ENCODE measurements around the gene PLEKHM1. TPM values are rescaled to one million over a fixed set of nuclear protein-coding genes. Genes with fewer than 3 reads are reported as not detected.

Gene PLEKHM1
- total RNA-seq, 1 experiment from 2014 or later = 28.5 TPM

- no peaks in the 10 kb centered on the region for H3K9me3 ChIP-seq (ENCODE audit: control insufficient read depth, insufficient read depth, low read depth, low read length)
- CTCF ChIA-PET = no interaction called here
Observed at GRCh38 chr17:45404870-45405249, 85.7 kb downstream of the PLEKHM1 start.

GRCh38 chr17:45403906-45404490, 86.5 kb downstream of the PLEKHM1 start:
- Histone ChIP-seq H3K27me3 (ENCODE audit: control insufficient read depth, insufficient read depth, low read length) (no peaks in the 10 kb centered on the region), H3K4me3 (ENCODE audit: low read depth in 2 of 2, low read length in 2 of 2) (no peak overlapping the region), H3K9me3 (ENCODE audit: control insufficient read depth, insufficient read depth, low read depth, low read length) (no peaks in the 10 kb centered on the region), H3K36me3 (ENCODE audit: control insufficient read depth, insufficient read depth, low read length) (no peaks in the 10 kb centered on the region), H3K4me1 (ENCODE audit: control insufficient read depth, insufficient read depth, low read length) (peaks cover 5% of the 10 kb centered on the region), H3K27ac (ENCODE audit: low read length) (no peak overlapping the region)
- POLR2A ChIA-PET = no interaction called here
- DNase-seq (ENCODE audit: low read depth, low spot score) (no peak), ATAC-seq (peak; percentile 20)
- BruUV-seq (replicated peaks) = no TSS peak
- intact Hi-C loops (cut with micrococcal nuclease; ENCODE audit: unreplicated experiment) (no loop called here), in situ Hi-C loops (cut with HindIII; ENCODE audit: low pct_unique_long_range_greater_than_20kb, low sequenced_read_pairs) (no loop called here)
- CTCF ChIA-PET = no interaction called here
- no peak for TF ChIP-seq CTCF (IDR thresholded peaks at IDR 0.05)
- no peak for TF ChIP-seq SIN3A (IDR thresholded peaks at IDR 0.05; ENCODE audit: borderline replicate concordance, insufficient read depth, low read depth, low read length)
- TF ChIP-seq POLR2AphosphoS5 (IDR thresholded peaks at IDR 0.05; ENCODE audit: low read depth, low read length) = no peak
- TF ChIP-seq TCF7L2 (IDR thresholded peaks at IDR 0.05; ENCODE audit: low read depth, low read length) = no peak
- no peak for TF ChIP-seq REST (IDR thresholded peaks at IDR 0.05; ENCODE audit: insufficient read depth in 1 of 2, low read depth in 2 of 2, low read length in 1 of 2)

More at GRCh38 chr17:45404870-45405249, 85.7 kb downstream of the PLEKHM1 start:
- no peak for ATAC-seq
- in situ Hi-C loops (cut with HindIII; ENCODE audit: low pct_unique_long_range_greater_than_20kb, low sequenced_read_pairs) = no loop called here
- Histone ChIP-seq H3K27me3 (ENCODE audit: control insufficient read depth, insufficient read depth, low read length) (no peaks in the 10 kb centered on the region), H3K4me3 (ENCODE audit: low read depth in 2 of 2, low read length in 2 of 2) (no peak overlapping the region), H3K4me1 (ENCODE audit: control insufficient read depth, insufficient read depth, low read length) (peaks cover 8% of the 10 kb centered on the region), H3K36me3 (ENCODE audit: control insufficient read depth, insufficient read depth, low read length) (no peaks in the 10 kb centered on the region), H3K27ac (ENCODE audit: low read length) (no peak overlapping the region)
- no TSS peak for BruUV-seq (replicated peaks)
- intact Hi-C loops (cut with micrococcal nuclease; ENCODE audit: unreplicated experiment) = no loop called here
- no peak for TF ChIP-seq TCF7L2 (IDR thresholded peaks at IDR 0.05; ENCODE audit: low read depth, low read length)
- TF ChIP-seq SIN3A (IDR thresholded peaks at IDR 0.05; ENCODE audit: borderline replicate concordance, insufficient read depth, low read depth, low read length) = no peak
- TF ChIP-seq POLR2AphosphoS5 (IDR thresholded peaks at IDR 0.05; ENCODE audit: low read depth, low read length) = no peak
- TF ChIP-seq REST (IDR thresholded peaks at IDR 0.05; ENCODE audit: insufficient read depth in 1 of 2, low read depth in 2 of 2, low read length in 1 of 2) = no peak
- no peak for TF ChIP-seq CTCF (IDR thresholded peaks at IDR 0.05)
- POLR2A ChIA-PET = no interaction called here
- no peak for DNase-seq (ENCODE audit: low read depth, low spot score)

Measured in Panc1 (cell line).